Activated T-cell treated with anti-CD3 and anti-CD28 coated beads for 4 hours (primary cell): Measurements from ENCODE around the gene XAB2.

Experiments used
- DNase-seq: peaks from one replicate; pipeline ENCODE4 v3.0.0-alpha.2; 2020

XAB2 gene

GRCh38 chr19:7632340-7633203, 3.2 kb upstream of the XAB2 start:
- no peak for DNase-seq

- DNase-seq: no peak
These were observed 2.2 kb upstream of the XAB2 start for GRCh38 chr19:7631577-7631976.

GRCh38 chr19:7628589-7629311, 595 bp downstream of the XAB2 start:
- DNase-seq: no peak

GRCh38 chr19:7627166-7627565, 2.2 kb downstream of the XAB2 start:
- no peak for DNase-seq

- no peak for DNase-seq
These were observed 3.5 kb downstream of the XAB2 start for GRCh38 chr19:7625763-7626372.

- DNase-seq: no peak
These were observed 4.5 kb downstream of the XAB2 start for GRCh38 chr19:7624810-7625209.

GRCh38 chr19:7623725-7624603, 5.4 kb downstream of the XAB2 start:
- DNase-seq: no peak

- no peak for DNase-seq
These were observed 6.2 kb downstream of the XAB2 start for GRCh38 chr19:7622933-7623685.

- no peak for DNase-seq
These were observed 8.6 kb downstream of the XAB2 start for GRCh38 chr19:7620442-7621412.

GRCh38 chr19:7619671-7620441, 9.5 kb downstream of the XAB2 start:
- DNase-seq: no peak

- no peak for DNase-seq
These were observed 10.4 kb downstream of the XAB2 start for GRCh38 chr19:7618771-7619510.

GRCh38 chr19:7618348-7618747, 11.0 kb downstream of the XAB2 start:
- DNase-seq: no peak

- no peak for DNase-seq
These were observed 11.6 kb downstream of the XAB2 start for GRCh38 chr19:7617735-7618134.

- DNase-seq: no peak
These were observed 12.2 kb downstream of the XAB2 start for GRCh38 chr19:7617172-7617571.

GRCh38 chr19:7614859-7615741, 14.2 kb downstream of the XAB2 start:
- no peak for DNase-seq

- no peak for DNase-seq
These were observed 16.8 kb downstream of the XAB2 start for GRCh38 chr19:7612282-7613274.
